ENCODE measurements around the gene FMO2. TPM values are rescaled to one million over a fixed set of nuclear protein-coding genes. Genes with fewer than 3 reads are reported as not detected.
"Not testable (repeated sequence)": the region's sequence is repeated elsewhere in the genome, so short reads cannot be mapped to it uniquely, and the experiment has no call there.

Gene FMO2
- total RNA-seq, 1 experiment from 2014 or later = not detected

DNA sequence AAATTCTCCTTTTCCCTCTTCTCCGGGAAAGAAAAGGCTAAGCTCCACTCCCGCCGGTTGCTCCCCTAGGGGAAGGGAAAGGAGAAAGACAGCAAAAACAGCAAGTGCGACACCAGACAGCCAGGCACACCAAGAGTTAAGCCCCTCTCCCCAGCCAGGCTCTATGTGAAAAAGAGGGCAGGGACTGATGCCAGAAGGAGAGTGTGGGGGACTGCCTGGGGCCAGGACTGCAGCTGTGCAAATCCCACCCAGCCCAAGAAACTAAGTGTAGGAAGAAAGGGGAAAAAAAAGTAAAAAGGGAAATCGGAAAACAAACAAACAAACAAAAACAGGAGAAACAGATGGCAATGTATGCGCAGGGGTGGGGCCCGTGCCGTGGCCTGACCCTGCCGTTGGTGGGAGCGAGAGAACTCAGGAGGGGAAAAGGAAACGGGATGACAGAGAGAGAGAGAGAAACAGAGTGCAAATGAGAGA, 35.5 kb downstream of the FMO2 start:
- no peaks in the 10 kb centered on the region for H3K9me3 Mint-ChIP-seq (ENCODE audit: low read depth, unreplicated experiment)
- TF ChIP-seq, protein P1, sequence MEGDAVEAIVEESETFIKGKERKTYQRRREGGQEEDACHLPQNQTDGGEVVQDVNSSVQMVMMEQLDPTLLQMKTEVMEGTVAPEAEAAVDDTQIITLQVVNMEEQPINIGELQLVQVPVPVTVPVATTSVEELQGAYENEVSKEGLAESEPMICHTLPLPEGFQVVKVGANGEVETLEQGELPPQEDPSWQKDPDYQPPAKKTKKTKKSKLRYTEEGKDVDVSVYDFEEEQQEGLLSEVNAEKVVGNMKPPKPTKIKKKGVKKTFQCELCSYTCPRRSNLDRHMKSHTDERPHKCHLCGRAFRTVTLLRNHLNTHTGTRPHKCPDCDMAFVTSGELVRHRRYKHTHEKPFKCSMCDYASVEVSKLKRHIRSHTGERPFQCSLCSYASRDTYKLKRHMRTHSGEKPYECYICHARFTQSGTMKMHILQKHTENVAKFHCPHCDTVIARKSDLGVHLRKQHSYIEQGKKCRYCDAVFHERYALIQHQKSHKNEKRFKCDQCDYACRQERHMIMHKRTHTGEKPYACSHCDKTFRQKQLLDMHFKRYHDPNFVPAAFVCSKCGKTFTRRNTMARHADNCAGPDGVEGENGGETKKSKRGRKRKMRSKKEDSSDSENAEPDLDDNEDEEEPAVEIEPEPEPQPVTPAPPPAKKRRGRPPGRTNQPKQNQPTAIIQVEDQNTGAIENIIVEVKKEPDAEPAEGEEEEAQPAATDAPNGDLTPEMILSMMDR (IDR thresholded peaks at IDR 0.05; ENCODE audit: unreplicated experiment) = no peak
- no TSS peak for BruUV-seq (replicated peaks)
- H3K27ac Mint-ChIP-seq (ENCODE audit: unreplicated experiment) = no peak overlapping the region
- no peaks in the 10 kb centered on the region for H3K36me3 Mint-ChIP-seq (ENCODE audit: insufficient read depth, unreplicated experiment)
- no peaks in the 10 kb centered on the region for H3K27me3 Mint-ChIP-seq (ENCODE audit: unreplicated experiment)
- no peak overlapping the region for H3K4me3 Mint-ChIP-seq (ENCODE audit: low read depth, unreplicated experiment)
- intact Hi-C loops (cut with micrococcal nuclease; ENCODE audit: unreplicated experiment) = no loop called here
- CTCF ChIA-PET = no interaction called here
- DNase-seq = no peak
- H3K4me1 Mint-ChIP-seq (ENCODE audit: low read depth, unreplicated experiment) = peaks cover 14% of the 10 kb centered on the region

DNA sequence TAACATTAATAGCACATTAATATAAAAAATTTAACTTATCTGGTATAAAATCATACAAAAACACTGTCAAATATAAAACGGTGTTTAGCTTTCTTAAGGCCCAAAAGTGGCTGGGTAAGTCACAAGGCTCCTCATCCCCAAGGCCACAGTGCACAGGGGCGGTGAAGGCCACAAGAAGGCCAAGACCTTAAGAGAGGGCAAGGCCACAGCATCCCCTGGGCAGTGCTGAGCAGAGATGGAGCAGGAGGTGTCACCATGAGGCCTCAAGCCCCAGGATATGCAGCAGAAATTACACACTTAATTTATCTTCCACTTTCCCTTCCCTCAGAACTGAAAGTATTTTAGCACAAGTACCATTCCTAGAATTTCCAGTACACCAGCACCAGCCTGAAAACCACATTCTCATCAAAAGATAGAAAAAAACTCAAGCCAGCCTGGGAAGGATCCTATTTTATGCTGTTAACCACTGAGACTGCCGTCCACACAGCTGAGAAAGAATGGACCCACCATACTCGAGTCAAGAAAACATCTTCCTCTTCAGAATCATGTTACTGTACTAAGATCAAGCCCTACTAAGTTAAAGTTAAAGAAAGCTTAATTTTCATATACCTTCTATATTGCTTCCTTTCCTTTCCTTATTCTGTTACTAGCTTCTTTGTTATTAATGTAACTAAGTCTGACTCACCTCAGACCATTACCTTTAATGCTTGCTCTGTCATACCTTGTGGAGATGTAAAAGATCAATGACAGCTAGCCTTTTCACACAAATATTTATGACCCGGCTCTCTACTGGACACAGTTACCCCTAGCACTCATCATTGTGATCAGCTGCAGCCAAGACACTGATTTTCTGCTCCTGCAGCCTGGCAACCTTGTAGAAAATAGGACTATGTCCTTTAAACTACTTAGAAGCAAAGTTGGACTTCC, 36.8 kb downstream of the FMO2 start:
- CTCF ChIA-PET = interaction anchor here (1.8 kb wide), 1 partner anchor 255 kb away, joined by 6 read pairs; no protein-coding TSS in a partner anchor
- H3K4me1 Mint-ChIP-seq (ENCODE audit: low read depth, unreplicated experiment) = peaks cover 14% of the 10 kb centered on the region

DNA sequence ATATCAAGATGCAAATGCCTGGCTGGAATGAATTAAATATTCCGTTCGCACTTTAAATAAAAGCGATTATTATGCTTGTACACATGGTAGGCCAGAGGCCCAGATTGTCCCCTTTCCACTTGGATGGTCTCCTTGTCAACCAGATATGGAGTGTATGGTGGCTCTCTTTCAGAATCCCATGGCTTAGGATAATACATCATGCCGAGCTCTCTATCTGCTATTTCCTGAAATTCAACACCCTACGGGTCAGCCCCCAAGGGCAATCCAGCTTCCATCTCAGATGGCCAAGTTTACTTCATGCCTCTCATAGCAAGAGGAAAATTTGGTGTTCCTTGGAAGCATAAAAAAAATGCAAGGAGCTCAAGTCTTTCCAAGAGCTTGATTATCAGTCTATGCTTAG, 37.8 kb downstream of the FMO2 start:
- Mint-ChIP-seq H3K9me3 (ENCODE audit: low read depth, unreplicated experiment) (no peaks in the 10 kb centered on the region), H3K4me3 (ENCODE audit: low read depth, unreplicated experiment) (no peak overlapping the region), H3K27ac (ENCODE audit: unreplicated experiment) (no peak overlapping the region), H3K27me3 (ENCODE audit: unreplicated experiment) (no peaks in the 10 kb centered on the region), H3K4me1 (ENCODE audit: low read depth, unreplicated experiment) (peaks cover 14% of the 10 kb centered on the region), H3K36me3 (ENCODE audit: insufficient read depth, unreplicated experiment) (no peaks in the 10 kb centered on the region)
- intact Hi-C loops (cut with micrococcal nuclease; ENCODE audit: unreplicated experiment) = no loop called here
- BruUV-seq (replicated peaks) = no TSS peak
- DNase-seq = no peak
- TF ChIP-seq, protein P1 (IDR thresholded peaks at IDR 0.05; ENCODE audit: unreplicated experiment) = no peak
- CTCF ChIA-PET = interaction anchor here (1.8 kb wide), 1 partner anchor 256 kb away, joined by 6 read pairs; no protein-coding TSS in a partner anchor

More for the DNA sequence above, 36.8 kb downstream of the FMO2 start:
- Mint-ChIP-seq H3K27me3 (ENCODE audit: unreplicated experiment) (no peaks in the 10 kb centered on the region), H3K36me3 (ENCODE audit: insufficient read depth, unreplicated experiment) (no peaks in the 10 kb centered on the region), H3K4me3 (ENCODE audit: low read depth, unreplicated experiment) (no peak overlapping the region), H3K9me3 (ENCODE audit: low read depth, unreplicated experiment) (no peaks in the 10 kb centered on the region), H3K27ac (ENCODE audit: unreplicated experiment) (no peak overlapping the region)
- TF ChIP-seq, protein P1 (IDR thresholded peaks at IDR 0.05; ENCODE audit: unreplicated experiment) = no peak
- no TSS peak for BruUV-seq (replicated peaks)
- intact Hi-C loops (cut with micrococcal nuclease; ENCODE audit: unreplicated experiment) = no loop called here
- DNase-seq = no peak

DNA sequence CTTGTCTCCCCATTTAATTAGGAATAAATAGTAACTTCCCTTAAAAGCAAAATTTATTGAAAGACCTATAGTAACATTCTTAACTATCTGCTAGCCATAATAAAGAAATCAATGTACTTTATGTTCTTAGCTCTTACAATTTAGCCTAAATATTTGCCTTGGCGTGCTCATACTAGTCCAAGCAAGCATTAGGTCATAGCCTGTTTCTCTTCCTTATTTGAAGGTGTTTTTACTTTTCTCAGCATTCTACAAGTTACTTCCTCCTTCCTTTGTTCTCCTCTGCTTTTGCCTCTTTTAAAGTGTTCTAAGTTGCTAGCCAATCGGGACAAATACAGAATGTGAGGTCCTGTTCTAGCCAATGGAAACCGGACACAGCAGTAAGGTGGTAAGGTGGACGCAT, 39.2 kb downstream of the FMO2 start:
- BruUV-seq (replicated peaks); CTCF ChIA-PET; H3K4me1 Mint-ChIP-seq (ENCODE audit: low read depth, unreplicated experiment); DNase-seq; H3K27ac Mint-ChIP-seq (ENCODE audit: unreplicated experiment); H3K4me3 Mint-ChIP-seq (ENCODE audit: low read depth, unreplicated experiment); H3K27me3 Mint-ChIP-seq (ENCODE audit: unreplicated experiment); H3K9me3 Mint-ChIP-seq (ENCODE audit: low read depth, unreplicated experiment); intact Hi-C loops (cut with micrococcal nuclease; ENCODE audit: unreplicated experiment); H3K36me3 Mint-ChIP-seq (ENCODE audit: insufficient read depth, unreplicated experiment): not testable (repeated sequence)
